ENCODE results near the gene TMEM270. TPM values are rescaled to one million over a fixed set of nuclear protein-coding genes. Genes with fewer than 3 reads are reported as not detected.

Gene TMEM270
- total RNA-seq, 1 experiment from 2014 or later, result not detected

GRCh38 chr7:73909996-73910395, 49.0 kb downstream of the TMEM270 start:
- no peaks in the 10 kb centered on the region for H3K36me3 ChIP-seq (replicated peaks; ENCODE audit: control insufficient read depth, insufficient read depth, low read length)
- no peaks in the 10 kb centered on the region for H3K27me3 ChIP-seq (ENCODE audit: control insufficient read depth, insufficient read depth, low read length)
- peak; percentile 11 for DNase-seq
- no peak overlapping the region for H3K4me3 ChIP-seq (ENCODE audit: insufficient read depth, low read depth, low read length)

- Histone ChIP-seq H3K36me3 (replicated peaks; ENCODE audit: control insufficient read depth, insufficient read depth, low read length) (no peaks in the 10 kb centered on the region), H3K27me3 (ENCODE audit: control insufficient read depth, insufficient read depth, low read length) (no peaks in the 10 kb centered on the region), H3K4me3 (ENCODE audit: insufficient read depth, low read depth, low read length) (no peak overlapping the region)
- no peak for DNase-seq
Measured at GRCh38 chr7:73912223-73912622, 51.3 kb downstream of the TMEM270 start.

Other genes with a start within 250 kb of the TMEM270 start
- 0.63 and 0.73 TPM in 2 replicates for gene MLXIPL, start 236.6 kb upstream of the TMEM270 start, total RNA-seq (2014; rRNA removed; shearing (Covaris generic))
- gene VPS37D, start 193.3 kb upstream of the TMEM270 start, total RNA-seq (2014; rRNA removed; shearing (Covaris generic)), result 6.0 and 6.4 TPM in 2 replicates
- 2.4 and 2.7 TPM in 2 replicates for gene DNAJC30, start 177.7 kb upstream of the TMEM270 start, total RNA-seq (2014; rRNA removed; shearing (Covaris generic))
- 39.3 and 48.0 TPM in 2 replicates for gene BUD23, start 177.6 kb upstream of the TMEM270 start, total RNA-seq (2014; rRNA removed; shearing (Covaris generic))
- gene STX1A, start 141.5 kb upstream of the TMEM270 start, total RNA-seq (2014; rRNA removed; shearing (Covaris generic)), result 16.8 and 19.4 TPM in 2 replicates
- gene ABHD11, start 122.4 kb upstream of the TMEM270 start, total RNA-seq (2014; rRNA removed; shearing (Covaris generic)), result 21.2 and 25.7 TPM in 2 replicates
- 3.3 and 5.9 TPM in 2 replicates for gene CLDN3, start 90.9 kb upstream of the TMEM270 start, total RNA-seq (2014; rRNA removed; shearing (Covaris generic))
- gene CLDN4, start 30.2 kb upstream of the TMEM270 start, total RNA-seq (2014; rRNA removed; shearing (Covaris generic)), result 2.0 and 2.1 TPM in 2 replicates
- 1.9 and 7.4 TPM in 2 replicates for gene METTL27, start 18.6 kb upstream of the TMEM270 start, total RNA-seq (2014; rRNA removed; shearing (Covaris generic))
- gene ELN, start 167.0 kb downstream of the TMEM270 start, total RNA-seq (2014; rRNA removed; shearing (Covaris generic)), result 2.7 and 5.3 TPM in 2 replicates
- gene LIMK1, start 222.6 kb downstream of the TMEM270 start, total RNA-seq (2014; rRNA removed; shearing (Covaris generic)), result 99.4 and 108 TPM in 2 replicates